IMR-90 (cell line): ENCODE results near the gene GRIK5. TPM values are rescaled to one million over a fixed set of nuclear protein-coding genes. Genes with fewer than 3 reads are reported as not detected.

Experiments used
- ATAC-seq: fragments of 200-7000 bp; cut with Tn5 transposase; 2 replicates; pipeline ENCODE4 v1.9.1; 2020; ENCODE audit warnings: low read depth, mild to moderate bottlenecking, moderate library complexity
- BruUV-seq: library from RNA; stranded (reverse); fragments of 400-500 nt; replicated peaks from 2 replicates; lab custom pipeline; 2021; lab: Mats Ljungman, UMichigan
- CTCF ChIA-PET: fragments of 300-600 bp; formaldehyde crosslinking; extraction: SDS; loops from one replicate; lab custom pipeline; 2021; ENCODE audit warnings: antibody characterized with exemption; lab: Yijun Ruan, JAX
- POLR2A ChIA-PET: fragments of 300-600 bp; sonication (Branson Sonifier 250); formaldehyde crosslinking; loops from one replicate; lab custom pipeline; 2022; ENCODE audit warnings: antibody characterized with exemption; ENCODE audit not compliant: unreplicated experiment; lab: Charles Lee
- DNase-seq: peaks from one replicate; pipeline ENCODE4 v3.0.0; 2013
- H2AFZ ChIP-seq: replicated peaks from 2 replicates; pipeline ENCODE3; 2013; ENCODE audit warnings: low read length, mild to moderate bottlenecking; ENCODE audit not compliant: poor library complexity
- H2AK5ac ChIP-seq: 2 replicates; pipeline ENCODE4 v1.6.1; 2013; ENCODE audit warnings: low read depth, low read length, inconsistent platforms
- H2AK9ac ChIP-seq: replicated peaks from 2 replicates; pipeline ENCODE3; 2013; ENCODE audit warnings: mild to moderate bottlenecking, low read depth, low read length, moderate library complexity; ENCODE audit not compliant: poor library complexity
- H2BK120ac ChIP-seq: 2 replicates; pipeline ENCODE4 v1.6.1; 2013; ENCODE audit warnings: low read depth, low read length, inconsistent platforms
- H2BK15ac ChIP-seq: 3 replicates; pipeline ENCODE4 v1.6.1; 2013; ENCODE audit warnings: low read depth, low read length, inconsistent platforms
- H2BK20ac ChIP-seq: 2 replicates; pipeline ENCODE4 v1.6.1; 2013; ENCODE audit warnings: low read depth, mild to moderate bottlenecking, inconsistent platforms, low read length, moderate library complexity
- H2BK5ac ChIP-seq: 2 replicates; pipeline ENCODE4 v1.6.1; 2013; ENCODE audit warnings: mild to moderate bottlenecking, low read depth, low read length, inconsistent platforms; ENCODE audit not compliant: poor library complexity, severe bottlenecking
- H3K14ac ChIP-seq: replicated peaks from 2 replicates; pipeline ENCODE4 v1.6.1; 2013; ENCODE audit warnings: low read depth, low read length, inconsistent platforms
- H3K18ac ChIP-seq: 2 replicates; pipeline ENCODE4 v1.6.1; 2013; ENCODE audit warnings: low read depth, low read length, control low read depth
- H3K23ac ChIP-seq: 2 replicates; pipeline ENCODE4 v1.6.1; 2013; ENCODE audit warnings: low read depth, low read length, inconsistent platforms
- H3K27ac ChIP-seq: 2 replicates; pipeline ENCODE4 v1.5.1; 2013; ENCODE audit warnings: mild to moderate bottlenecking, control low read depth, low read length; ENCODE audit not compliant: insufficient read depth
- H3K27me3 ChIP-seq: 2 replicates; pipeline ENCODE4 v1.6.1; 2013; ENCODE audit warnings: low read length; ENCODE audit not compliant: control insufficient read depth, insufficient read depth
- H3K36me3 ChIP-seq: 2 replicates; pipeline ENCODE4 v1.6.1; 2013; ENCODE audit warnings: low read length, mixed read lengths; ENCODE audit not compliant: control insufficient read depth, insufficient read depth
- H3K4ac ChIP-seq: 2 replicates; pipeline ENCODE4 v1.6.1; 2013; ENCODE audit warnings: low read depth, low read length, inconsistent platforms
- H3K4me1 ChIP-seq: 2 replicates; pipeline ENCODE4 v1.6.1; 2013; ENCODE audit warnings: low read length, mixed read lengths; ENCODE audit not compliant: control insufficient read depth, insufficient read depth
- H3K4me2 ChIP-seq: 2 replicates; pipeline ENCODE4 v1.6.1; 2013; ENCODE audit warnings: low read depth, mild to moderate bottlenecking, control low read depth, low read length, moderate library complexity
- H3K4me3 ChIP-seq: 2 replicates; pipeline ENCODE4 v1.5.1; 2013; ENCODE audit warnings: low read depth, mild to moderate bottlenecking, control low read depth, low read length, moderate library complexity; ENCODE audit not compliant: insufficient read depth
- H3K56ac ChIP-seq: 2 replicates; pipeline ENCODE4 v1.6.1; 2013; ENCODE audit warnings: low read length, inconsistent platforms; ENCODE audit not compliant: insufficient read depth; ENCODE audit errors: extremely low read depth
- H3K79me1 ChIP-seq, 2 experiments: 2 replicates each; pipeline ENCODE4 v1.6.1; 2013; ENCODE audit warnings: low read length in 2 of 2, inconsistent platforms in 1 of 2, low read depth in 1 of 2
- H3K9ac ChIP-seq: 2 replicates; pipeline ENCODE4 v1.6.1; 2013; ENCODE audit warnings: low read depth, low read length, control low read depth
- H3K9me1 ChIP-seq: 2 replicates; pipeline ENCODE4 v1.6.1; 2013; ENCODE audit warnings: low read length, inconsistent platforms; ENCODE audit not compliant: insufficient read depth
- H3K9me3 ChIP-seq: 2 replicates; pipeline ENCODE4 v1.6.1; 2013; ENCODE audit warnings: low read length; ENCODE audit not compliant: control insufficient read depth, insufficient read depth
- H4K20me1 ChIP-seq: 2 replicates; pipeline ENCODE4 v1.6.1; 2013; ENCODE audit warnings: low read length, inconsistent platforms; ENCODE audit not compliant: insufficient read depth
- H4K5ac ChIP-seq: 2 replicates; pipeline ENCODE4 v1.6.1; 2013; ENCODE audit warnings: mild to moderate bottlenecking, low read depth, low read length, control low read depth
- H4K8ac ChIP-seq, 2 experiments: 2 replicates each; pipeline ENCODE4 v1.6.1; 2013; ENCODE audit warnings: low read depth in 2 of 2, low read length in 2 of 2, control low read depth in 1 of 2, inconsistent platforms in 1 of 2
- H4K91ac ChIP-seq: 2 replicates; pipeline ENCODE4 v1.6.1; 2013; ENCODE audit warnings: low read depth, low read length, inconsistent platforms; ENCODE audit not compliant: insufficient read depth
- MAZ ChIP-seq: IDR thresholded peaks from 2 replicates; pipeline ENCODE4 v1.6.1; 2012; ENCODE audit warnings: low read depth, mild to moderate bottlenecking, low read length, improper control_type of control experiment, moderate library complexity, borderline replicate concordance
- MXI1 ChIP-seq: IDR thresholded peaks from 2 replicates; pipeline ENCODE4 v1.6.1; 2012; ENCODE audit warnings: low read depth, mild to moderate bottlenecking, low read length, moderate library complexity, borderline replicate concordance
- NFE2L2 ChIP-seq: fragments of 150-350 bp; IDR thresholded peaks from 2 replicates; pipeline ENCODE4 v1.6.1; 2016; ENCODE audit warnings: low read depth, mild to moderate bottlenecking, low read length
- RCOR1 ChIP-seq: IDR thresholded peaks from 2 replicates; pipeline ENCODE4 v1.6.1; 2012; ENCODE audit warnings: mild to moderate bottlenecking, low read length, improper control_type of control experiment; ENCODE audit not compliant: insufficient replicate concordance
- WGBS, 2 experiments: methylation state at CpG; one replicate each; pipeline versions ENCODE4 v1.1.5 to v1.1.7; 2013; ENCODE audit warnings: missing lambda C conversion rate in 2 of 2; ENCODE audit not compliant: insufficient read length in 1 of 2; ENCODE audit errors: extremely low coverage in 2 of 2; 5-methylcytosine and 5-hydroxymethylcytosine counted together
- dilution Hi-C: fragments of 300-500 bp; cut with HindIII; formaldehyde crosslinking; loops from one replicate; pipeline ENCODE4 v1.14.3; 2018; ENCODE audit warnings: low sequenced_read_pairs; ENCODE audit not compliant: unreplicated experiment
- in situ Hi-C: fragments of 300-500 bp; cut with MboI; formaldehyde crosslinking; loops from 3 replicates; pipeline ENCODE4 v1.14.3; 2019; ENCODE audit warnings: low sequenced_read_pairs, inconsistent platforms, mixed read lengths
- intact Hi-C: fragments of 100-400 bp; cut with micrococcal nuclease; formaldehyde crosslinking; loops from 2 replicates; pipeline ENCODE4 v1.10.0; 2022
- polyA plus RNA-seq, 3 experiments: library from polyadenylated mRNA; depleted of rRNA; stranded (reverse); fragments of >200 nt; gene quantifications; 2 replicates each; pipeline ENCODE4 v1.2.3, GENCODE V29; 2012; ENCODE audit warnings: low replicate concordance in 1 of 3
- total RNA-seq: library from RNA; depleted of rRNA; stranded (reverse); fragments of >200 nt; gene quantifications from 2 replicates; pipeline ENCODE4 v1.2.3, GENCODE V29; 2012
- TF ChIP-seq, protein P1 (sequence below): fragments of 150-350 bp; IDR thresholded peaks from 2 replicates; pipeline ENCODE4 v1.6.1; 2016; ENCODE audit warnings: low read depth, mild to moderate bottlenecking, low read length, moderate library complexity, borderline replicate concordance

GRIK5 gene
- total and polyA plus RNA-seq, 2 of the 4 experiments (the other 2 are of a cell fraction): 0.10 TPM; not detected in 1

DNA sequence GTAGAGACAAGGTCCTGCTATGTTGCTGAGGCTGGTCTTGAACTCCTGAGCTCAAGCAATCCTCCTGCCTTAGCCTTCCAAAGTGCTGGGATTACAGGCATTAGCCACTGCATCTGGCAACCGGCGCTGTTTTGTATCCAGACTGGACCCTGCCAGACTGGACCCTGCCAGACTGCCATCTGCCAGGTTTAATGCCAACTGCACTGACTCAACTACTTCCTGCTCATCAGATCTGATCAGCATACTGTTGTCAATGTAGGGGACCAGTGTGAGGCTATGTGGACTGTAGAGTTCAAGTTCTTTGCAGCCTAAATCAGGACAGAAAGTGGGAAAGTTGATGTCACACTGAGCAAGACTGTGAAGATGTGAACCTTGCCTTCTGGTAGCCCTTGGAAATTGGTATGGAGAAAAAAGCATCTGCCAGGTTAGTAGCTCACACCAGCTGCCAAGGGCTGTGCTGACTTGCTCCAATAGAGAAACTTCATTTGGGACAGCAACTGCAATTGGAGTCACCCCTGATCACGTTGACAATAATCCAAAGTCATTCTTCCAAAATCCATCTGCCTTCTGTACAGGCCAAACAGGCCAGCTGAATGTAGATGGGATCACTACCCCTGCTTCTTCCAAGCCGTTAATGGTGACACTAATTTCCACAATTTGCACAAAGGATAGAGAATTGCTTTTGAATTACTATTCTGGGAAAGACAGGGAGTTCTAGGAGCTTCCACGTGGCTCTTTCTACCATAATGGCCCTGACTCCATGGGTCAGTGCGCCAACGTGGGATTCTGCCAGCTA, 39.2 kb downstream of the GRIK5 start:
- 37% methylated on average over 2 of the region's 7 CpGs; no CpG with 5 or more reads in 1 of the 2 experiments for WGBS, 2 experiments
- CTCF ChIA-PET: no interaction called here
- no peaks in the 10 kb centered on the region for H3K9me1 ChIP-seq
- no peaks in the 10 kb centered on the region for H3K36me3 ChIP-seq
- no peaks in the 10 kb centered on the region for H4K20me1 ChIP-seq
- no peaks in the 10 kb centered on the region for H3K79me1 ChIP-seq
- no peak overlapping the region for H2BK20ac ChIP-seq
- H3K23ac ChIP-seq: no peak overlapping the region
- ATAC-seq (no peak), DNase-seq (no peak)
- H4K5ac ChIP-seq: no peak overlapping the region
- no peak overlapping the region for H3K9ac ChIP-seq
- no peaks in the 10 kb centered on the region for H3K9me3 ChIP-seq
- no peak overlapping the region for H3K4me3 ChIP-seq
- no peak overlapping the region for H2BK5ac ChIP-seq
- peaks cover 24% of the 10 kb centered on the region for H3K27me3 ChIP-seq
- in situ Hi-C loops (no loop called here), dilution Hi-C loops (no loop called here), intact Hi-C loops (loop anchor here (5.0 to 10.0 kb wide), 2 partner anchors 74 to 146 kb away; partner anchors contain the start of genes ARHGEF1 and RABAC1)
- no peak overlapping the region for H2BK120ac ChIP-seq
- H2AK5ac ChIP-seq: no peak overlapping the region
- no peak overlapping the region for H3K56ac ChIP-seq
- H3K27ac ChIP-seq: no peak overlapping the region
- TF ChIP-seq, protein P1, sequence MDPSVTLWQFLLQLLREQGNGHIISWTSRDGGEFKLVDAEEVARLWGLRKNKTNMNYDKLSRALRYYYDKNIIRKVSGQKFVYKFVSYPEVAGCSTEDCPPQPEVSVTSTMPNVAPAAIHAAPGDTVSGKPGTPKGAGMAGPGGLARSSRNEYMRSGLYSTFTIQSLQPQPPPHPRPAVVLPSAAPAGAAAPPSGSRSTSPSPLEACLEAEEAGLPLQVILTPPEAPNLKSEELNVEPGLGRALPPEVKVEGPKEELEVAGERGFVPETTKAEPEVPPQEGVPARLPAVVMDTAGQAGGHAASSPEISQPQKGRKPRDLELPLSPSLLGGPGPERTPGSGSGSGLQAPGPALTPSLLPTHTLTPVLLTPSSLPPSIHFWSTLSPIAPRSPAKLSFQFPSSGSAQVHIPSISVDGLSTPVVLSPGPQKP: no peak
- TF ChIP-seq NFE2L2 (no peak), RCOR1 (no peak), MXI1 (no peak), MAZ (no peak)
- H3K4ac ChIP-seq: no peak overlapping the region
- H4K8ac ChIP-seq: no peak overlapping the region
- H3K18ac ChIP-seq: no peak overlapping the region
- no peak overlapping the region for H3K14ac ChIP-seq
- no TSS peak for BruUV-seq
- H2AFZ ChIP-seq: no peak overlapping the region
- no peak overlapping the region for H4K91ac ChIP-seq
- POLR2A ChIA-PET: interaction anchor here (0.7 kb wide), 1 partner anchor 21 kb away, joined by 4 read pairs; no protein-coding TSS in a partner anchor
- H3K4me2 ChIP-seq: no peak overlapping the region
- H2BK15ac ChIP-seq: no peak overlapping the region
- no peak overlapping the region for H2AK9ac ChIP-seq
- H3K4me1 ChIP-seq: no peaks in the 10 kb centered on the region
